ENCODE data around the gene SIGLEC10. TPM values are rescaled to one million over a fixed set of nuclear protein-coding genes. Genes with fewer than 3 reads are reported as not detected.

SIGLEC10 gene
- total and polyA plus RNA-seq, 2 of the 4 experiments (the other 2 are of a cell fraction) = not detected

- Histone ChIP-seq H3K56ac (ENCODE audit: extremely low read depth, insufficient read depth, low read length) (no peak overlapping the region), H2BK15ac (ENCODE audit: low read depth, low read length) (no peak overlapping the region), H3K9me1 (ENCODE audit: insufficient read depth, low read length) (no peaks in the 10 kb centered on the region), H3K79me1 (ENCODE audit: low read depth in 1 of 2, low read length in 2 of 2) (no peaks in the 10 kb centered on the region), H3K9ac (ENCODE audit: low read depth, low read length) (no peak overlapping the region), H4K91ac (ENCODE audit: insufficient read depth, low read depth, low read length) (no peak overlapping the region), H2AFZ (replicated peaks; ENCODE audit: low read length, poor library complexity) (no peak overlapping the region), H3K27me3 (ENCODE audit: control insufficient read depth, insufficient read depth, low read length) (peaks cover 2% of the 10 kb centered on the region; the same call in 1 of the 2 replicates), H3K9me3 (ENCODE audit: control insufficient read depth, insufficient read depth, low read length) (no peaks in the 10 kb centered on the region), H3K36me3 (ENCODE audit: control insufficient read depth, insufficient read depth, low read length) (no peaks in the 10 kb centered on the region), H3K14ac (replicated peaks; ENCODE audit: low read depth, low read length) (no peak overlapping the region), H4K8ac (ENCODE audit: low read depth in 2 of 2, low read length in 2 of 2) (no peak overlapping the region), H3K4me2 (ENCODE audit: low read depth, low read length) (no peak overlapping the region), H3K18ac (ENCODE audit: low read depth, low read length) (no peak overlapping the region), H2AK5ac (ENCODE audit: low read depth, low read length) (no peak overlapping the region), H3K27ac (ENCODE audit: insufficient read depth, low read length) (no peak overlapping the region), H3K23ac (ENCODE audit: low read depth, low read length) (no peak overlapping the region), H4K5ac (ENCODE audit: low read depth, low read length) (no peak overlapping the region), H3K4ac (ENCODE audit: low read depth, low read length) (no peak overlapping the region), H3K4me1 (ENCODE audit: control insufficient read depth, insufficient read depth, low read length) (no peaks in the 10 kb centered on the region), H3K4me3 (ENCODE audit: insufficient read depth, low read depth, low read length) (no peak overlapping the region), H2BK20ac (ENCODE audit: low read depth, low read length) (no peak overlapping the region), H2BK5ac (ENCODE audit: low read depth, low read length, poor library complexity, severe bottlenecking) (no peak overlapping the region), H4K20me1 (ENCODE audit: insufficient read depth, low read length) (no peaks in the 10 kb centered on the region), H2AK9ac (replicated peaks; ENCODE audit: low read depth, low read length, poor library complexity) (no peak overlapping the region), H2BK120ac (ENCODE audit: low read depth, low read length) (no peak overlapping the region)
- ChIA-PET POLR2A (ENCODE audit: unreplicated experiment) (no interaction called here), CTCF (no interaction called here)
- ATAC-seq (ENCODE audit: low read depth) (no peak), DNase-seq (no peak)
- dilution Hi-C loops (cut with HindIII; ENCODE audit: low sequenced_read_pairs, unreplicated experiment) = no loop called here
- no TSS peak for BruUV-seq (replicated peaks)
- TF ChIP-seq CTCF (conservative IDR thresholded peaks at IDR 0.05; ENCODE audit: low read depth, low read length) (no peak), RAD21 (IDR thresholded peaks at IDR 0.05; ENCODE audit: low read length) (no peak), ELK1 (IDR thresholded peaks at IDR 0.05; ENCODE audit: borderline replicate concordance, low read depth, low read length) (no peak), MXI1 (IDR thresholded peaks at IDR 0.05; ENCODE audit: borderline replicate concordance, low read depth, low read length) (no peak), CHD1 (IDR thresholded peaks at IDR 0.05; ENCODE audit: low read depth, low read length) (no peak), RCOR1 (IDR thresholded peaks at IDR 0.05; ENCODE audit: insufficient replicate concordance, low read length) (no peak), FOS (IDR thresholded peaks at IDR 0.05; ENCODE audit: low read depth, low read length) (no peak), BHLHE40 (IDR thresholded peaks at IDR 0.05; ENCODE audit: low read depth, low read length) (no peak), USF2 (IDR thresholded peaks at IDR 0.05; ENCODE audit: low read depth, low read length) (no peak), NFE2L2 (IDR thresholded peaks at IDR 0.05; ENCODE audit: low read depth, low read length) (no peak), SMC3 (IDR thresholded peaks at IDR 0.05; ENCODE audit: low read depth, low read length) (no peak), CEBPB (IDR thresholded peaks at IDR 0.05; ENCODE audit: low read depth, low read length) (no peak), POLR2A (IDR thresholded peaks at IDR 0.05; ENCODE audit: low read depth, low read length) (no peak), MAZ (IDR thresholded peaks at IDR 0.05; ENCODE audit: borderline replicate concordance, low read depth, low read length) (no peak), RFX5 (IDR thresholded peaks at IDR 0.05; ENCODE audit: low read depth, low read length) (no peak)
- in situ Hi-C loops (cut with MboI; ENCODE audit: low sequenced_read_pairs) = no loop called here
- WGBS, 2 experiments (ENCODE audit: extremely low coverage in 2 of 2, insufficient read length in 1 of 2) = 65% methylated on average over 2 of the region's 14 CpGs; no CpG with 5 or more reads in 1 of the 2 experiments
- intact Hi-C loops (cut with micrococcal nuclease) = no loop called here
These were observed 30.4 kb downstream of the SIGLEC10 start for GRCh38 chr19:51386882-51387520.

Data from IMR-90 (cell line).